HEK293T (cell line): ENCODE data around the gene DCHS2.
A peak's percentile ranks its signal among the peaks of the same experiment; 100 is the strongest.

Experiments
- CTCF ChIA-PET: fragments of 350-600 bp; formaldehyde crosslinking; extraction: SDS; loops from one replicate; lab custom pipeline; 2021; ENCODE audit warnings: antibody characterized with exemption, inconsistent platforms; lab: Yijun Ruan, JAX
- POLR2A ChIA-PET: fragments of 350-600 bp; formaldehyde crosslinking; extraction: SDS; loops from one replicate; lab custom pipeline; 2020; ENCODE audit warnings: antibody characterized with exemption, inconsistent platforms; lab: Yijun Ruan, JAX
- DNase-seq: peaks from one replicate; pipeline ENCODE4 v3.0.0; 2012; ENCODE audit warnings: mixed read lengths; ENCODE audit errors: extremely low spot score
- ARNT ChIP-seq: fragments of 450-650 bp; IDR thresholded peaks from 2 replicates; pipeline ENCODE4 v1.6.1; 2017; ENCODE audit warnings: mild to moderate bottlenecking
- BHLHE40 ChIP-seq: fragments of 450-650 bp; IDR thresholded peaks from 2 replicates; pipeline ENCODE4 v1.6.1; 2016; ENCODE audit warnings: mild to moderate bottlenecking, moderate library complexity, borderline replicate concordance
- CTBP1 ChIP-seq: fragments of 450-650 bp; IDR thresholded peaks from 2 replicates; pipeline ENCODE4 v1.6.1; 2016; ENCODE audit warnings: borderline replicate concordance
- ELF4 ChIP-seq: fragments of 450-650 bp; IDR thresholded peaks from 2 replicates; pipeline ENCODE4 v1.6.1; 2017; ENCODE audit warnings: antibody characterized with exemption
- FOXA1 ChIP-seq: fragments of 450-650 bp; IDR thresholded peaks from 2 replicates; pipeline ENCODE4 v1.6.1; 2016; ENCODE audit warnings: mild to moderate bottlenecking
- FOXK2 ChIP-seq: fragments of 450-650 bp; IDR thresholded peaks from 2 replicates; pipeline ENCODE4 v1.6.1; 2016; ENCODE audit warnings: mild to moderate bottlenecking
- FOXM1 ChIP-seq: fragments of 450-650 bp; IDR thresholded peaks from 2 replicates; pipeline ENCODE4 v1.6.1; 2017; ENCODE audit warnings: mild to moderate bottlenecking, borderline replicate concordance
- HDGF ChIP-seq: fragments of 450-650 bp; IDR thresholded peaks from 2 replicates; pipeline ENCODE4 v1.6.1; 2017; ENCODE audit warnings: antibody characterized with exemption, borderline replicate concordance
- L3MBTL2 ChIP-seq: fragments of 450-650 bp; conservative IDR thresholded peaks from 2 replicates; pipeline ENCODE4 v1.6.1; 2016; ENCODE audit warnings: mild to moderate bottlenecking
- LEF1 ChIP-seq: fragments of 450-650 bp; IDR thresholded peaks from 2 replicates; pipeline ENCODE4 v1.6.1; 2017; ENCODE audit warnings: mild to moderate bottlenecking, borderline replicate concordance
- NFRKB ChIP-seq: fragments of 450-650 bp; IDR thresholded peaks from 2 replicates; pipeline ENCODE4 v1.6.1; 2016; ENCODE audit warnings: mild to moderate bottlenecking, moderate library complexity
- SP1 ChIP-seq: fragments of 450-650 bp; IDR thresholded peaks from 2 replicates; pipeline ENCODE4 v1.6.1; 2017
- SUZ12 ChIP-seq: fragments of 450-650 bp; IDR thresholded peaks from 2 replicates; pipeline ENCODE4 v1.6.1; 2016; ENCODE audit warnings: mild to moderate bottlenecking
- TARDBP ChIP-seq: fragments of 450-650 bp; IDR thresholded peaks from 2 replicates; pipeline ENCODE4 v1.6.1; 2016
- ZNF384 ChIP-seq: fragments of 450-650 bp; IDR thresholded peaks from 2 replicates; pipeline ENCODE4 v1.6.1; 2016
- TF ChIP-seq, protein P1 (sequence below): fragments of 450-650 bp; IDR thresholded peaks from 2 replicates; pipeline ENCODE4 v1.6.1; 2016

Gene DCHS2, protein sequence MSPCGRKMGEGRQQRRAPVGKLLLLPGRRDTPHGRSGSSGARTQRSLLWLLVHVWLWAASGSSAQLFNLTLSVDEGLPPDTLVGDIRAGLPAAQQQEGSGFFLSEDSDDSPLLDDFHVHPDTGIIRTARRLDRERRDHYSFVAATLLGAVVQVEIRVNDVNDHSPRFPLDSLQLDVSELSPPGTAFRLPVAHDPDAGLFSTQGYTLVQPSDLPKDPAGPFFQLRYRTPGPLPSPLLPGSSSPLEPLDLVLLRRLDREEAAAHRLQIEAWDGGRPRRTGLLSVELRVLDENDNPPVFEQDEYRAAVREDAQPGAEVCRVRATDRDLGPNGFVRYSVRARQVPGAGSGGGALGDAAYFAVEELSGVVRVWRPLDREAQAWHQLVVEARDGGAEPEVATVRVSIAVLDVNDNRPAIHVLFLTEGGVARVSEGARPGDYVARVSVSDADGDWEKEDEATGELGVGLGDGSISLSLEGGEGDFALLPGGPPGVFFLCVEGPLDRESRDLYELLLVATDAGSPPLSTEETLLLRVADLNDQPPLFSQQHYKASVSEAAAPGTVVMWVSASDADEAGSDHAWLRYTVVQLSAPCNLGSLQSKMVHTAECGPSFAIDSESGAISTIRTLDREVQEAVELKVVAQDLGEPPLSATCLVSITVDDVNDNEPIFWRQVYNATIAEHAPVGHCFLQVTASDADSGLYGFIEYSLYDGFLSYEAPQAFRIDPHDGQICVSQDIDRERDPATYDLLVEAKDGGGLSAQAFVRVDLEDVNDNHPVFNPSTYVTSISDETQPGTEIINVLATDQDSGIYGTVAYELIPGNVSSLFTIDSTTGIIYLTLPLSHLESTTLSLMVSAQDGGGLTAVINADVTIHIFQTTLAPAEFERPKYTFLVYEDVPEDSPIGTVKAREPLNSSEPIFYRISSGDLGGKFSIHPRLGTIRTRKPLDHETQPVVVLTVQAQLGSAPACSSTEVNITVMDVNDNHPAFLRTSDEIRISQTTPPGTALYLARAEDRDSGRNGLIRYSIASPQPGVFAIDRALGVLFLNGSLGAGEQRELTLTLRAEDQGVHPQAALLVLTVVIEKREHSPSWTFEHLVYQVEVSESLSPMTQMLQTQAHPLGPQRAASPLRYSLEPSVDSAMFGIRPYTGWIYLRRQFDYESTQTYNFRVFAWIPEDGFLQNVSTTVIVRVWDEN (N-terminal part only)

DNA sequence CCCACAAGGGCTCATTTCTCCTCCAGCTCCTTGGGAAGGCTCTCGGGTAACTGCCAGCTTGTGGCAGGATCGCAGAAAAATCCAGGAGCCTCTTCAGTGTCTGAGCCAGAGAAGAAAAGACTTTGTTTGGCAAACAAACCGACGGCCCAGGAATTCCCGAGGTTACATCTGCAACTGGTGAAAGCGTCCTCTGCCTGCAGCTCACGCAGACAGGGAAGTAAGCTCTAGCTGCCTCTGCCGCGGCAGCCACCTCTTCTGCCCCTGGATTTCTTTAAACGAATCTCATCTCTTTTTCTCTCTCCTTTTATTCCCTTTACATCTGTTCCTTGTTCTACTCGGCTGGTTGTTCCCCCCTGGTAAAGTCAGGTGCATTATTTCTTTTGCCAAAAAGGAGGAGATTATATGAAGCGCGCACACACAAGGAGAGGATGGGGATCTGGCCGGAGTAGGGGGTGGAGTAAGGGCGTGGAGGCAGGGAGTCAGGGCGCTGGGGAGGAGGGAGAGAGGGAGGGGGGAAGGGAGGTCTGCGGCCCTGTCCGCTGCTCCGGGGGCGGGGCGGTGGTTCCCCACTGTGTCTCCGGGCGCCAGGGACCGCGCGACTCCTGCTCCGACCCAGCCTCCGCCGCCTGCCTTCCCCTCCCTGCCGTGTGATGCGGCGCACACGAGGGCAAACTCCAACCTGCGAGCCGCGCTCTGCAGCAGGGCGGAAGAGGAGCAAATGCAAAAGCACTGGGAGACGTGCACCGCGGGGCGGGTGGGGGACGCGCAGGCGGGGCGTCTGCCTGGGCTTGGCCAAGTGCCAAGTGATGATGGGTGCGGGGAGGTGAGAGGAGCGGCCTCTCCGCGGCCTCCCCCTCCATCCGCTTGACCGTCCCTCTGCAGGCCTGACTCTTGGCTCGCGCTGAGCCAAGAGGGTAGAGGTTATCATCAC, at the start of gene DCHS2:
Gene DCHS2, minus strand, starts transcription at position 459 of the 931 bp plus-strand sequence. Its CDS starts 444 bp downstream, at position 15.
- TF ChIP-seq FOXK2, result no peak
- peak; percentile 86 for TF ChIP-seq L3MBTL2
- no peak for TF ChIP-seq HDGF
- no peak for TF ChIP-seq SP1
- no peak for TF ChIP-seq TARDBP
- DNase-seq, result peak; percentile 45
- POLR2A ChIA-PET, result interaction anchor here (0.8 to 1.2 kb wide), 3 partner anchors 11 to 75 kb away, joined by 3 to 10 read pairs (median 8); partner anchors contain the start of gene PLRG1
- CTCF ChIA-PET, result interaction anchor here (0.6 to 0.9 kb wide), 3 partner anchors 10 to 118 kb away, joined by 3 to 5 read pairs (median 3); no protein-coding TSS in a partner anchor

DNA sequence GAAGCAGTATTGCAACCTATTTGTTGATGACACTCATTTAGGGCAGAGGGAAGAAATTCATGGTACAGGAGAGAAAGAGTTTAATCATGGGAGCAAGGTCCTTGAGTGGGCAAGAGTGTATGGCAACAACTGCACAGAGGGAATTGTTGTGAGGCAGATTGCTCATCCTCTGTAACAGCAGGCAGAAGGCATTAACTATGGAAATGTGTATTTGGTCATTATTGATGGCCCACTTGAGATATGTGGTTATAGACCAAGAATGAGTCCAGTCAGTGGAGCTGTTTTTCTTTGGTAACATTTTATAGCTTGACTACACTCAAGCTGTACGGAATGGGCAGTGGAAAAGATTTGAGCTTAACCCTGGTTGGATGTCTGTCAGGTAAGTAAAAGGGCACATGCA, 42.7 kb upstream of the DCHS2 start:
- no peak for DNase-seq
- ChIA-PET CTCF (no interaction called here), POLR2A (interaction anchor here (2.1 kb wide), 1 partner anchor 16 kb away, joined by 8 read pairs; the partner anchor contains the start of gene PLRG1)
- no peak for TF ChIP-seq BHLHE40
- TF ChIP-seq, protein P1, sequence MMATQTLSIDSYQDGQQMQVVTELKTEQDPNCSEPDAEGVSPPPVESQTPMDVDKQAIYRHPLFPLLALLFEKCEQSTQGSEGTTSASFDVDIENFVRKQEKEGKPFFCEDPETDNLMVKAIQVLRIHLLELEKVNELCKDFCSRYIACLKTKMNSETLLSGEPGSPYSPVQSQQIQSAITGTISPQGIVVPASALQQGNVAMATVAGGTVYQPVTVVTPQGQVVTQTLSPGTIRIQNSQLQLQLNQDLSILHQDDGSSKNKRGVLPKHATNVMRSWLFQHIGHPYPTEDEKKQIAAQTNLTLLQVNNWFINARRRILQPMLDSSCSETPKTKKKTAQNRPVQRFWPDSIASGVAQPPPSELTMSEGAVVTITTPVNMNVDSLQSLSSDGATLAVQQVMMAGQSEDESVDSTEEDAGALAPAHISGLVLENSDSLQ, result no peak
- no peak for TF ChIP-seq SP1
- no peak for TF ChIP-seq SUZ12
- no peak for TF ChIP-seq NFRKB
- TF ChIP-seq FOXK2, result no peak
- TF ChIP-seq L3MBTL2, result no peak
- TF ChIP-seq ZNF384, result no peak
- no peak for TF ChIP-seq ARNT

DNA sequence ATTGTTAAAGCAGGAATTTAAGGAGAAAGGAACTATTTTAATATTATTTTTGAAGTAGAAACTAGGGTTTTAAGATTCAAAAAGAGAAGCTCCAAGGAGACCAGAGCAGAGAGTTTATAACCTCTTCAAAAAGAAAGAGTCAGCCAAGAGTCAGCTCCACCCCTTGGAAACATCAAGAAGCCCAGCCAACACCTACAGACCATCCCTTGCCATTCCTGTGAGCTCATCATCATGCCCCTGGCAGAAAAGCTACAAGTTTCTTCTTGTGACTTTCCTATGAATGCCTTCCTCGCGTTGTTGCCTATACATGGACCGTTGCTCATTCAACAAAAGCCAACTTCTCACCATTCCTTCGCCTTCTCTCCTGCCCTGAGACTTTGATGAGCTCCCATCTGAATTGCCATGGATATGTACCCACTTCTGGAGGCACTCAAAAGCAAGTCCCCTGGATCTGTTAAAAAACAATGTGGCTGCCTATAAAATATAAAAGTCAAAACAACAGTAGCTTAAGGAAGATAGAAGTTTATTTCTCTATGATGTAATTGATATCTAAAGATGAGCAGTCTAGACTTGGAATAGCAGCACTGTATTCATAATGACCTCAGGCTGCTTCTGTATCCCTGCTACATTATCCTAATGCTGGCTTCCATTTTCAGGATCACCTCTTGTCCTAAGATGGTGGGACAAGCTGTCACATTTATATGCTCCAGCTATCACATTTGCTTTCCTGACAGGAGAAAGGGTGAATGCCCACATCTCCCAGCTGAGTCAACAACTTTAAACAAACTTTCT, 38.3 kb upstream of the DCHS2 start:
- CTCF ChIA-PET, result interaction anchor here (0.7 to 0.8 kb wide), 2 partner anchors 24 to 28 kb away, joined by 3 to 4 read pairs; no protein-coding TSS in a partner anchor
- POLR2A ChIA-PET, result interaction anchor here (1.0 kb wide), 1 partner anchor 20 kb away, joined by 5 read pairs; the partner anchor contains the start of gene PLRG1

DNA sequence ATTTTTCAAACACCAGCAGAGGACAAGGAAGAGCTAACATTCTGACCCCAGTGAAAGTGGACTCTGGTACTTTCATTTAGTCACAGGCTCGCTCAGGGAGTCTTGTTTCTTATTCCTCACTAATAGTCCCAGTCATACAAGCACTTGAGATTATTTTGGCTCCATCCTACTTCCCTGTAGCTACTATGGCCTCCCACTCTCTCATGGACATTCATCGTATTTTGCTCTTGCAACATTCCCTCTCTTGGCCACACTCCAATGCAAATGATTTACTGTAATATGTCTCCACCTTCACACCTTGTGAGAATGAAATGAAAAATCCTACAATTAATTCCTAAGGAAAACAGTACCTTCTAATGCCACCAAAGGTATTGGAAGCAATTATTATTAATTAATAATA, 37.3 kb upstream of the DCHS2 start:
- no peak for TF ChIP-seq NFRKB
- ChIA-PET CTCF (interaction anchor here (1.0 kb wide), 1 partner anchor 110 kb away, joined by 3 read pairs; no protein-coding TSS in a partner anchor), POLR2A (no interaction called here)
- DNase-seq, result no peak

More for the DNA sequence above, 38.3 kb upstream of the DCHS2 start:
- no peak for DNase-seq
- TF ChIP-seq FOXA1, result no peak
- no peak for TF ChIP-seq TARDBP
- TF ChIP-seq LEF1, result no peak
- no peak for TF ChIP-seq ZNF384
- TF ChIP-seq FOXK2, result no peak
- no peak for TF ChIP-seq NFRKB
- no peak for TF ChIP-seq ARNT
- TF ChIP-seq L3MBTL2, result no peak
- no peak for TF ChIP-seq FOXM1
- TF ChIP-seq HDGF, result no peak
- no peak for TF ChIP-seq ELF4
- TF ChIP-seq SUZ12, result no peak
- TF ChIP-seq SP1, result no peak
- TF ChIP-seq BHLHE40, result no peak

DNA sequence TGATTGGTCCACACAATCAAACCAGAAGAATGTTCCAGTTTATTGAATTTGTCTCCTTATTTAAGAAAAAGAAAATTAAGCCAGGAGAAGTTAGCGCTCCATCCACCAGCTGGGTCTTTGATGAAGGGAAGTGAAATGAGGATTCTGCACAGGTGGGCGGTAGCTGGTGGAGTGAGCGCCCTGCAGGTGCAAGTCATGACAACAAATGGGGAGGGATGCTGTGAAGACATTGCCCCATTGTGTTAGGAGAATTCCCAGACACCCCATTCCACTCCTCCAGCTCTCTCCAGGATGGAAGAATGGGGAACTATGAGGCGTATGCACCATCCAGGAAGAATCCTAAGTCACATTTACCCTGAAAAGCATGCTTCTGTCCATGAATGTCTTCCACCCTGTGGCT, 35.7 kb upstream of the DCHS2 start:
- TF ChIP-seq HDGF (no peak), ZNF384 (no peak), NFRKB (no peak), SP1 (no peak), FOXM1 (no peak), FOXK2 (no peak), L3MBTL2 (no peak), CTBP1 (no peak), ARNT (no peak), ELF4 (no peak), BHLHE40 (no peak), FOXA1 (no peak), TARDBP (no peak), SUZ12 (no peak), LEF1 (no peak)
- TF ChIP-seq, protein P1, result no peak
- POLR2A ChIA-PET, result no interaction called here
- CTCF ChIA-PET, result no interaction called here
- no peak for DNase-seq
